WI38 (cell line): Measurements from ENCODE around the gene PPID.
"Not testable (repeated sequence)": the region's sequence is repeated elsewhere in the genome, so short reads cannot be mapped to it uniquely, and the experiment has no call there.

Experiments
- H3K4me3 ChIP-seq: 2 replicates; pipeline ENCODE4 v1.5.1; 2011; ENCODE audit warnings: low read depth, mild to moderate bottlenecking, control low read depth, low read length
- TF ChIP-seq, protein P1 (sequence below): IDR thresholded peaks from 2 replicates; pipeline ENCODE4 v1.5.1; 2012; ENCODE audit warnings: low read depth, mild to moderate bottlenecking, control low read depth, low read length

The PPID gene

DNA sequence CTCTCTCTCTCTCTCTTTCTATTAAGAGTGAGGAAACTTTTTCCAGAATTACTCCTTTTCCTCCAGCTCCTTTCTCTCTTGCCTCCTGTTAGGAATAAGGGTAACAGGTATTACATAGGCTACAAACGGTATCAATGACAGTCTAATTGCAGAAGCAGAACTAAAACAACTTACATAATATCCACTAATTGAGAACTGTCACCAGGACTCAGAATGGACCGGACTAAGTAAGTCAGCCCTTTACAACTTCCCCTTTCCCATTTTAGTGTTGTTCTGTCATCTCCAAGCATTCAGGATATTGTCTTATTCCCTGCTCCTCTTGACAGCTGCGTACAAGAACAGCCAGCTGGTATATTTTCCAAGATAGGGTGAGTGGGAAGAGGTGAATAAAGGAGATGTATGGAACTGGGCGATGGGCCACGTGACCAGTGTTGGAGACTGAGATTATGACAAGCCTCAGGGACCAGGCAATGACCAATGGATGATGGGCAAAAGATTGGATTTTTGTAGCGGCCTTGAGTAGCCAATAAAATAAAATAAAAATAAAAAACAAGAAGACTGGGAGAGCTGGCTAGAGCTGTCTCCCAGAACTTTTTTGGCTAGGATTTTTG lies 43.3 kb upstream of the PPID start:
- H3K4me3 ChIP-seq, result no peak overlapping the region
- TF ChIP-seq, protein P1, sequence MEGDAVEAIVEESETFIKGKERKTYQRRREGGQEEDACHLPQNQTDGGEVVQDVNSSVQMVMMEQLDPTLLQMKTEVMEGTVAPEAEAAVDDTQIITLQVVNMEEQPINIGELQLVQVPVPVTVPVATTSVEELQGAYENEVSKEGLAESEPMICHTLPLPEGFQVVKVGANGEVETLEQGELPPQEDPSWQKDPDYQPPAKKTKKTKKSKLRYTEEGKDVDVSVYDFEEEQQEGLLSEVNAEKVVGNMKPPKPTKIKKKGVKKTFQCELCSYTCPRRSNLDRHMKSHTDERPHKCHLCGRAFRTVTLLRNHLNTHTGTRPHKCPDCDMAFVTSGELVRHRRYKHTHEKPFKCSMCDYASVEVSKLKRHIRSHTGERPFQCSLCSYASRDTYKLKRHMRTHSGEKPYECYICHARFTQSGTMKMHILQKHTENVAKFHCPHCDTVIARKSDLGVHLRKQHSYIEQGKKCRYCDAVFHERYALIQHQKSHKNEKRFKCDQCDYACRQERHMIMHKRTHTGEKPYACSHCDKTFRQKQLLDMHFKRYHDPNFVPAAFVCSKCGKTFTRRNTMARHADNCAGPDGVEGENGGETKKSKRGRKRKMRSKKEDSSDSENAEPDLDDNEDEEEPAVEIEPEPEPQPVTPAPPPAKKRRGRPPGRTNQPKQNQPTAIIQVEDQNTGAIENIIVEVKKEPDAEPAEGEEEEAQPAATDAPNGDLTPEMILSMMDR, result no peak

DNA sequence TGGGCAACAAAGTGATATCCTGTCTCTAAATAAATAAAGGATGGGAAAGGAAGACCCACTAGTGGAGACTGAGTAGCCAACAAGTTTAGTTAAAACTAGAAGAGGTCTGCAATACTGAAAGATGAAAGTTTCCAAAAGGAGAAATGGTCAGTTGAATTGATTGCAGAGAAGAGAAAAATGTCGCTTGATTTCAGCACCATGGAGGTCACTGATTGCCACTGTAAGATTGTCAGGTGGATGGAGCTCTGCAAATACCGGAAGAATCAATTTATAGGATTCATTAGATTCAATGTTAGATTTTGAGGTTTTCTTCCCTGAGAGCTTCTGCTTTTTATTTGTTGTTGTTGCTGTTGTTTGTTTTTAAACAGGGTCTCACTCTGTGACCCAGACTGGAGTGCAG lies 40.3 kb upstream of the PPID start:
- TF ChIP-seq, protein P1, result no peak
- no peak overlapping the region for H3K4me3 ChIP-seq

DNA sequence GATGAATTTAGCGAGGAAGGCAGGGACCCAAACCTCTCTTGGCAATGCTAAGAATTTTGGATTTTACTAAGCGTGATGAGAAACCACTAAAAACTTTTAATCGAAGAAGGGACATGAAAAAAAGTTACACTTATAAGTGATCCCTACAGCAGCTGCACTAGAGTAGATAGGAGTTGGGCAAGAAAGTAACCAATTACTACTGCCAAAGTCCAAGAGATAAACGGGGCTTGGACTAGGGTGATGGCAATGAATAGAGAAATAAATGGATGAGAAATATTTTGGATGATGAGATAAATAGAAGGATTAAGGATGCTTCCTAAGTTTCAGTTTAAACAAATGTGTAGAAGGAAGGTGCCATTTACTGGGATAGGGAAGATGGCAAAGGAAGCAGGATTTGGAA lies 39.4 kb upstream of the PPID start:
- TF ChIP-seq, protein P1, result no peak

DNA sequence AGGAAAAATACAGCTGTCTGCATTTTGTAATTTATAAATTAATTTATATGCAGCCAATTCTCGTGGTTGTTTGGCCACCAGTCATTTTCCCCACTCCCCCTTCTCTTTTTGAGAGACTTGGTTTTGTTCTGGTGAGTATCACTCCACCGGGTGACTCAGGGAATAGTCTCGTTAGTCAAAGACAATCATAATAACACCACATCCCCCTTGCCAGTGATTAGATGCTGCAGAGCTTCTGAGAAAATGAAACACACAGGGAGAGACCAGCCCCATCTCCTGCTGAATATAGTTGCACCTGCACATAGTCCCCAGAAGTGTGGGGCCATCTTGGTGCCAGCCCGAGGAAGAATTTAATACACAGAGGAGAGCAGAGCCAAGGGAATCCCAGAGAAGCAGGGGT lies 37.7 kb upstream of the PPID start:
- TF ChIP-seq, protein P1, result no peak
- no peak overlapping the region for H3K4me3 ChIP-seq

More for the DNA sequence above, 39.4 kb upstream of the PPID start:
- H3K4me3 ChIP-seq, result no peak overlapping the region

DNA sequence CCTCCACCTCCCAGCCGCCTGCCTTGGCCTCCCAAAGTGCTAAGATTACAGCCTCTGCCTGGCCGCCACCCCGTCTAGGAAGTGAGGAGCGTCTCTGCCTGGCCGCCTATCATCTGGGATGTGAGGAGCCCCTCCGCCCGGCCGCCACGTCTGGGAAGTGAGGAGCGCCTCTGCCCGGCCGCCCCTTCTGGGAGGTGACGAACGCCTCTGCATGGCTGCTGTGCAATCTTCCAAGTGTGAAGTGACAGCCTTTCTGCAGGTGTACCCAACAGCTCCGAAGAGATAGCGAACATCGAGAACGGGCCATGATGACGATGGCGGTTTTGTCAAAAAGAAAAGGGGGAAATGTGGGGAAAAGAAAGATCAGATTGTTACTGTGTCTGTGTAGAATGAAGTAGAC lies 36.3 kb upstream of the PPID start:
- not testable (repeated sequence) for H3K4me3 ChIP-seq

DNA sequence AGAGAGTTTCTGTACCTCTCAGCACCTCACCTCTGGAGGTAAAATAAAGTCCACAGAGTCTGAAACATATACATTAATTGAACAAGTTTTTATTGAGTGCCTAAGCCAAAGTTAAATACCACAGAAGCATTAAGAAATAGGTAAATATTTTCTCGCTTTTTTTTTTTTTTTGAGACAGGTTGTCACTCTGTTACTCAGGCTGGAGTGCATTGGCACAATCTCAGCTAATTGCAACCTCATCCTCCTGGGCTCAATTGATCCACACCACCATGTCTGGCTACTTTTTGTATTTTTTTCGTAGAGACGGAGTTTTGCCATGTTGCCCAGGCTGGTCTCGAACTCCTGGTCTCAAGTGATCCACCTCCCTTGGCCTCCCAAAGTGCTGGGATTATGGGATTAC lies 35.5 kb upstream of the PPID start:
- no peak overlapping the region for H3K4me3 ChIP-seq
- TF ChIP-seq, protein P1, result no peak

DNA sequence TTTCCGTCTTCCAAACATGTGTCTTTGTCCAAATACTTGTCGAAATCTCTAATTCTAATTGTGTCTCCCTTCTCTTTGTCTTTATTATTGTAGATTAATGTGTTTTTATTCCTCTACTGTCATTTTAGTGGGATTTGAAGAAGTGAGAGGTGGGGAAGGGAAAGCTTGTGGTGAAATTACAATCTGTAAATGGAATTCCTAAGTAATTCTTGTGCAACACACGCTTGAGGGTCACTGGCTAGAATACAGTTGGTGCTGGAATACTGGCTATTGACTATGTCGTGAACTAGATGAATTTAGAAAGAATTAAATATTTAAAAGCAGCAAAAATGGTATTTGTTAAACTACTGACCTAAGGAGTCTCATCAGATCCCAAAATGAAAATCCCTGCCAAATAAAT lies 34.9 kb upstream of the PPID start:
- H3K4me3 ChIP-seq, result no peak overlapping the region
- TF ChIP-seq, protein P1, result no peak

DNA sequence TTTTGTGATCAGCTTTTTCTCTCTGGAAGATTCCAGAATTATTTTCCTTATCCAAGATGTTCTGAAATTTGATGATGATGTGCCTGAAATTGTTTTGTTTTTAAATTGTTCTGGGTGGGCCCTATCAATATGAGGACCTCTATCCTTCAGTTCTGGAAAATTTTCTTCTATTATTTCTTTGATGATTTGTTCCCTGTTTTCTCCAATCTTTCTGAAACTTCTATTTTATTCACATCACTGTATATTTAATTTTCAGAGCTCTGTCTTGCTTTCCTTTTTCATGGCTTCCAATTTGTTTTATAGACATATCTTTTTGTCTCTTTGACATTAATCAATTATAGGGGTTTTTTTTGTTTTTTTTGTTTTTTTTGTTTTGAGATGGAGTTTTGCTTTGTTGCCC lies 33.4 kb upstream of the PPID start:
- H3K4me3 ChIP-seq, result no peak overlapping the region
- TF ChIP-seq, protein P1, result no peak

DNA sequence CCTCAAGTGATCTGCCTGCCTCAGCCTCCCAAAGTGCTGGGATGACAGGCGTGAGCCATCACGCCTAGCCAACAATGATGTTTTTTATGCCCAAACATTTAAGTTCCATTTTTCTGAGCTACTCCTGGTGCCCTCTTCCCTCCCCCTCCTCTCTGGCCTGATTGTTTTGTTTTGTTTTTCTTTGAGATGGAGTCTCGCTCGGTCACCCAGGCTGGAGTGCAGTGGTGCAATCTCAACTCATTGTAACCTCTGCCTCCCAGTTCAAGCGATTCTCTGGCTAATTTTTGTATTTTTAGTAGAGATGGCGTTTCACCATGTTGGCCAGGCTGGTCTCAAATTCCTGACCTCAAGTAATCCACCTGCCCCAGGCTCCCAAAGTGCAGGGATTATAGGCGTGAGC lies 32.6 kb upstream of the PPID start:
- not testable (repeated sequence) for H3K4me3 ChIP-seq
